ENCODE measurements around the gene DIS3.
"Not testable (repeated sequence)": the region's sequence is repeated elsewhere in the genome, so short reads cannot be mapped to it uniquely, and the experiment has no call there.

The DIS3 gene

DNA sequence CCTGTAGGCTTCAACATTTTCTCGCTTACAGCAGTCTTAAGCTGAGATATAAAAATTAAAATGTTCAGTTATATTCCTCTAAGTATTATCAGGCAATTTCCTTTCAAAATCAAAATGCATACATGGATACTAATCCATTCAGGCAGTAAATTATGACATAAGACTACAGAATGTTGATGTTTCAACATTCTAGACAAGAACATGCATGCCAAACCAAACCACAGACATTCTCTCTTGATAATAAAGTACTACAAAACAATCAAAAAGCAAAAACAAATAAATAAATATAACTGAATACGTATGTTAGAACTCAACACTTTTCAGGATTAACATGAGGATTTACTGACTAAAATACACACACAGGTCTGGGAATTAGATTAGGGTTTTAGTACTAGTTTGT, 7.7 kb downstream of the DIS3 start:
- Mint-ChIP-seq H3K4me3 (no peak overlapping the region), H3K4me1 (ENCODE audit: low read depth) (peaks cover 23% of the 10 kb centered on the region), H3K9me3 (ENCODE audit: low read depth) (no peaks in the 10 kb centered on the region), H3K27ac (no peak overlapping the region), H3K27me3 (no peaks in the 10 kb centered on the region), H3K36me3 (peaks cover 11% of the 10 kb centered on the region)

DNA sequence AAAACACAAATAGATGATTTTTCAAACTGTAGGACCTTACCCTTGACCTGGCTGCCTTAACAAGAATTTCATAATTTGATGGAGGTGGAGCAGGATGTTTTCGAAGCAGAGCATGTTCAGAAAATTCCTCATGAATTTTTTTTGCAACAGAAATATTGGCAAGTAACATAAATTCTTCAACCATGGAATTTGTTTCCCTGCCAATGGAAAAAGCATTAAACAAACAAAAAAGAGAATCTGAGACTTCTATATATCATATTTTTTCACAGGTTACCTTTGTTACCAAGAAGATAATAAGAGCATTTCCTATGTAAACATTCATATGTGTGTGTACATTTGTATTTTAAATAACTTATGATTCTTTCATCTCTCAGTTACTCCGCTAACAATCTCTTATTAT, 18.3 kb downstream of the DIS3 start:
- Mint-ChIP-seq H3K36me3 (peaks cover 21% of the 10 kb centered on the region), H3K27me3 (no peaks in the 10 kb centered on the region), H3K4me3 (no peak overlapping the region), H3K4me1 (ENCODE audit: low read depth) (peaks cover 1% of the 10 kb centered on the region), H3K27ac (no peak overlapping the region), H3K9me3 (ENCODE audit: low read depth) (no peaks in the 10 kb centered on the region)

DNA sequence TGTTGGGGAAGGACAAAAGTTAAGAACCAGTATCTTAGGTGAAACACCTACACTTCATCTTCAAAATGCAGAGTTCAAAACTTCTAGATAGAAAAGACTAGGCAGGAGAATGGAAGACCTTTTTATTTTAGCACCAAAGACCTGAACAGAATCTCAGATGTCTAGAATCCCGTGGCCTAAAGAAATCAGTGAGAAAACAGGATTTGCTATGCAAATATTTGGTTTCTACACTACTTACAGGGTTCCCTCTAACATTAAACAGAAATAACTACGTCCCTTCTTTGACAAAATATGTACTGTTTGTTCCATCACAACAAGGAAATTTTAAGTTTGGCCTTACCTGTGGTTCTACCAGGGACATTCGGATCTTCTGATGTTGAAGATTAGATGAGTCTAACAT, 21.5 kb downstream of the DIS3 start:
- Mint-ChIP-seq H3K4me3 (no peak overlapping the region), H3K9me3 (ENCODE audit: low read depth) (no peaks in the 10 kb centered on the region), H3K27ac (no peak overlapping the region), H3K27me3 (no peaks in the 10 kb centered on the region), H3K36me3 (peaks cover 16% of the 10 kb centered on the region), H3K4me1 (ENCODE audit: low read depth) (peaks cover 1% of the 10 kb centered on the region)

DNA sequence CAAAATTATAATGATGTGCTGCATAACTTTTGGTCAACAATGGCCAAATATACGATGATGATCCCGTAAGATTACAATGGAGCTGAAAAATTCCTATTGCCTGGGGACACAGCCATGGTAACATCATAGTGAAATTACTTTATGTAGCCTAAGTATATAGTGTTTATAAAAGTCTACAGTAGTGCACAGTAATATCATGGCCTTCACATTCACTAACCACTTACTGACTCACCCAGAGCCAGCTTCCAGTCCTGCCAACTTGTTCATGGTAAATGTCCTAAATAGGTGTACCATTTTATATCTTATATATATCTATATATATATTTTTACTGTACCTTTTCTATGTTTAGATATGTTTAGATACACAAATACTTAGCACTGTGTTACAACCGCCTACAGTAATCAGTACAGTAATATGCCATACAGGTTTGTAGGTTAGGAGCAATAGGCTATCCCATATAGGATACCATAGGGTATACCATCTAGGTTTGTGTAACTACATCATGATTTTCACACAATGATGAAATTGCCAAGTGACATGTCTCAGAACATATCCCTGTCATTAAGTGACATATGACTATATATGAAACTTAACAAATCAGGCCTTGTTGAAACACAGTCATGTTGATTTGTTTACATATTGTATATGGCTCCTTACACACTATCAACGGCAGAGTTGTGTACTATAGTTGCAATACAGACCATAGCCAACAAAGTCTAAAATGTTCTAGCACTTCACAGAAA, 23.7 kb downstream of the DIS3 start:
- Mint-ChIP-seq H3K4me3 (no peak overlapping the region), H3K9me3 (ENCODE audit: low read depth) (no peaks in the 10 kb centered on the region), H3K27ac (no peak overlapping the region), H3K27me3 (no peaks in the 10 kb centered on the region), H3K4me1 (ENCODE audit: low read depth) (peaks cover 1% of the 10 kb centered on the region), H3K36me3 (peaks cover 22% of the 10 kb centered on the region)

DNA sequence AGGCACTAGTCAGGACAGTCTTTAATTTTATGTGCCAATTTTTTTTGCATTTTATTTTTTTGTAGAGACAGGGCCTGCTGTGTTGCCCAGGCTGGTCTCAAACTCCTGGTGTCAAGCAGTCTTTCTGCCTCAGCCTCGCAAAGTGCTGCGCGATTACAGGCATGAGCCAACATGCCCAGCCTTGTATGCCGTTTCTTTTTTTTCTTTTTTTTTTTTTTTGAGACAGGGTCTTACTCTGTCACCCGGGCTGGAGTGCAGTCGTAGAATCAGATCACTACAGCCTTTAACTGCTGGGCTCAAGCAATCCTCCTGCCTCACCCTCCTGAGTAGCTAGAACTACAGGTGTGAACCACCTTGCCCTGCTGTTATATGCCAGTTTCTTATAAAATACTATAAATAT, 27.6 kb downstream of the DIS3 start:
- H3K36me3 Mint-ChIP-seq: peaks cover 27% of the 10 kb centered on the region
- peaks cover 7% of the 10 kb centered on the region for H3K4me1 Mint-ChIP-seq (ENCODE audit: low read depth)
- H3K4me3 Mint-ChIP-seq: no peak overlapping the region
- H3K9me3 Mint-ChIP-seq (ENCODE audit: low read depth): no peaks in the 10 kb centered on the region
- H3K27me3 Mint-ChIP-seq: no peaks in the 10 kb centered on the region
- no peak overlapping the region for H3K27ac Mint-ChIP-seq

DNA sequence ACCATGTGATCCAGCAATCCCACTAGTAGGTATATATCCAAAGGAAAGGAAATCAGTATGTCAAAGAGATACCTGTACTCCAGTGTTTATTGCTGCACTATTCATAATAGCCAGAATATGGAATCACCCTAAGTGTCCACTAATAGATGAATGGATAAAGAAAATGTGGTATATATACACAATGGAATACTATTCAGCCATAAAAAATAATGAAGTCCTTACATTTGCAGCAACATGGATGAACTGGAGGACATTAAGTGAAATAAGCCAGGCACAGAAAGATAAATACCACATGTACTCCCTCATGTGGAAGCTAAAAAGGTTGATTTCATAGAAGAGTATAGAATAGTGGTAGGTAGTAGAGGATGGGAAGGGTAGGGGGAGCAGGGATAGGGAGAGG, 30.5 kb downstream of the DIS3 start:
- Mint-ChIP-seq H3K27me3 (no peaks in the 10 kb centered on the region), H3K36me3 (peaks cover 25% of the 10 kb centered on the region), H3K4me3 (no peak overlapping the region), H3K27ac (no peak overlapping the region), H3K9me3 (ENCODE audit: low read depth) (no peaks in the 10 kb centered on the region), H3K4me1 (ENCODE audit: low read depth) (peaks cover 11% of the 10 kb centered on the region)

DNA sequence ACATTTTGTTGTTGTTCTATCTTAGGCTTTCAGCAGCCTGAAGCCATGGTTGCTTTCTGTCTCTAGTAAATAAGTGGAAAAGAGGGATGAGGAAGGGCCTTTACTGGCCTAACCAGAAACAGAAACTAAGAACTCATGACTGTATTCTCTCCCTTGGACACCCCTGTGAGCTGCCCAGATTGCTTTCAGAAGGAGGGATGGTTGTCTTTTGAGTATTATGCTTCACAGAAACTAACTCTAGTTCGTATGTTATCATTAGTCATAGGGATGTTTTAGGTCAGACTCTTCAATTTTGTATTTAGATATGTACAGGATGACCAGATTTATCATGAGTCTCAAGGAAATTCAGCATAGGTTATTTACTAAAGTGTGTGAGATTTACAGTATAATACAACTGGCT, 36.4 kb downstream of the DIS3 start:
- peaks cover 7% of the 10 kb centered on the region for H3K4me1 Mint-ChIP-seq (ENCODE audit: low read depth)
- no peaks in the 10 kb centered on the region for H3K9me3 Mint-ChIP-seq (ENCODE audit: low read depth)
- H3K27ac Mint-ChIP-seq: no peak overlapping the region
- no peaks in the 10 kb centered on the region for H3K27me3 Mint-ChIP-seq
- peaks cover 5% of the 10 kb centered on the region for H3K36me3 Mint-ChIP-seq
- no peak overlapping the region for H3K4me3 Mint-ChIP-seq

DNA sequence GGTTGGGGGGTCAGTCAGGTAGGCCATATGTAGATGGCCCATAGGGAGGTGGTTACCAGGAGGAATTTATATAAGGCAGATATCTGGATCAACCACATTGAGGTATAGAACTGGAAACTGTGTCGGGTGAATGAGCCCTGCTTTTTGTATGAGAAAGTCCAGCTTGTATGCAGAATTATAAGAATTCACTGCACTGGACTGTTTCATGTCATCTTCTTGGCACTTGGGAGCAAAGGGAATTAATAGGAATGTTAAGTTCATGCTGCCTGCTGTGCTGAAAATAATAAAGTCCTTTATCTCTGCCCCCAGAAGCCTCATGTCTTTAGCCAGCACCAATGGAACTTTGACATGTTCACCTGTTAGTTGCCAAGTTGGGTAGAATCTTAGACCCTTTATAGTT, 41.7 kb downstream of the DIS3 start:
- no peaks in the 10 kb centered on the region for H3K27me3 Mint-ChIP-seq
- no peak overlapping the region for H3K27ac Mint-ChIP-seq
- H3K4me1 Mint-ChIP-seq (ENCODE audit: low read depth): no peaks in the 10 kb centered on the region
- no peak overlapping the region for H3K4me3 Mint-ChIP-seq
- H3K9me3 Mint-ChIP-seq (ENCODE audit: low read depth): no peaks in the 10 kb centered on the region
- H3K36me3 Mint-ChIP-seq: peaks cover 16% of the 10 kb centered on the region

DNA sequence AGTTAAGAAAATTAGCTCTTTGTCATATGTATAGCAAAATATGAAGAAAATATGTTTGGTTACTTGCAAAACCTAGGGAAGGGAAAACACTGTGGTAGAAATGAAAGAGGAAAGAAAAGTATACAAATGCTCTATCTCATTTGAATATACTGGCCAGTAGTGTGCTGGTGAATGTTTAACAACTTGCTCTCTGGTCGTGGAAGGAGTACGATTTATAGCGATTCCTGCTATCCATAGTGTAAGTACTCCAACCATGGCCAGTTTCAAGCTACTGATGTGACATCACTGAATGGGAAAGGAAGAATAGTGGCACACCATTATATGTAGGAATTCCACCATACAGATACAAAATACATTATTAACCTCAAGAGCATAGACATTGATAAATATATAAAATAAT, 44.7 kb downstream of the DIS3 start:
- H3K36me3 Mint-ChIP-seq: peaks cover 18% of the 10 kb centered on the region
- H3K9me3 Mint-ChIP-seq (ENCODE audit: low read depth): no peaks in the 10 kb centered on the region
- no peaks in the 10 kb centered on the region for H3K27me3 Mint-ChIP-seq
- no peak overlapping the region for H3K4me3 Mint-ChIP-seq
- H3K4me1 Mint-ChIP-seq (ENCODE audit: low read depth): no peaks in the 10 kb centered on the region
- no peak overlapping the region for H3K27ac Mint-ChIP-seq

DNA sequence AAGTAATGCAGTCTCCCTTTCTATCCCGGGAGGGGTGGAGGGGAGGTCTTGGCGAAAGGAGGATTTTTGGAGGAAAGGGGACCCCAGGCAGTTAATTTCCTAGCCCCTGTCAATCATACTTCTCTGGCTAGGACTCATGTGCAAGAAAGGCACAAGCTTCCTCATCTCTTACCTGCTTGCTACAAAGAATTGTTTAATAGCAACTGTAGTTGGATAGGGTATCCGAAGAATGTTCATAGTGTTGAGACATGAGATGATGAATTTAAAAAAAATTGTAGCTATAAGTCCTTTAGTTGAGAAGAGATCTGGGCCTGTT, 53.5 kb downstream of the DIS3 start:
- Mint-ChIP-seq H3K4me1 (ENCODE audit: low read depth) (peaks cover 40% of the 10 kb centered on the region), H3K9me3 (ENCODE audit: low read depth) (no peaks in the 10 kb centered on the region), H3K27ac (peak overlapping the region; percentile 76), H3K36me3 (peaks cover 7% of the 10 kb centered on the region), H3K4me3 (peak overlapping the region; percentile 98), H3K27me3 (no peaks in the 10 kb centered on the region)

DNA sequence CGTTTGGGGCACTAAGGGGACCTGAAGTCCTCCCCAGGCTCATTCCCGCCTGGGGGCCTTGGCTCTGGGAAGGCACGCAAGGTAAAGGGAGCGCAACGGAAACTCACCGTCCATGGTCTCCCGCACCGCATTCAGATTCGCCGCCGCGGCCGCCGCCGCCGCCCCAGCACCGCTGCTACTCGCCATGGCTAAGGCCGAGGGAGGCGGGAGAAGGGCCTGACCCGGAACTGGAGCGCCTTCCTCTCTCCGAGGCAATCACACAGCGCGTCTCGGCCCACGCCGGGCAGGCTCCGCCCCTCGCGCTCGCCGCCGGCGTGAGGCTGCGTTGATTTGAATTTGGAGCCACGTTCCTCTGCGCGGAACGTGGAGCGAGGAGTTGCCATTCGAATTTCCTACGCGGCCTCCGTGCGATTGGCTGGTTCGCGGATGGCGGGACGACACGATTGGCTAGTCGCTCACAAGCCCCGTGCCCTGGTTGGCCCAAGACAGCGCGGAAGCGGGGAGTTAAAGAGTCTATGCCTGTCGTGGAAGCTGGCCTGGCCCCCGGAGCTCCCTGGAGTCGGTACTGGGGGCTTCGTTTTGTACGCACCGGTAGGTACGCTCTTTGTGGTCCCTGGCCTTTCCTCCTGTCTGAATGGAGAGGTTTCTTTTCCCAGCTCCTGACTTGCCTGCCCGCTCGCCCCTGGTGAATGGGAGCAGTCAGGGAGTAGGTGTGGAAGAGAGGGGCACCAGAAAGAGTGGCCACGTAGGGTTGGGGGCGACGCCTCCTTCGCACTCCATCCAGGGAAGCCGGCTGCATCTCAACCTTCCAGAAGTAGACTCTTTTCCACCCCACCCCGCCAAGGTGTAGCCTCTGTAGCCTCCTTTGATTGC, 54.0 kb downstream of the DIS3 start, which contains the start of the genes BORA and MZT1:
Gene BORA (plus strand): TSS at position 507 of the 873 bp plus-strand sequence. CDS start 1,018 bp downstream, outside the sequence.
Gene MZT1 (minus strand): TSS at position 213 of the 873 bp plus-strand sequence. CDS start 27 bp downstream, at position 186.
- H3K27ac Mint-ChIP-seq: peak within 1 kb of the TSS; percentile 79
- peak within 1 kb of the TSS; percentile 98 for H3K4me3 Mint-ChIP-seq
- H3K36me3 Mint-ChIP-seq: peaks cover 8% of the 10 kb centered on the region
- no peaks in the 10 kb centered on the region for H3K9me3 Mint-ChIP-seq (ENCODE audit: low read depth)
- H3K27me3 Mint-ChIP-seq: no peaks in the 10 kb centered on the region
- peaks cover 43% of the 10 kb centered on the region for H3K4me1 Mint-ChIP-seq (ENCODE audit: low read depth)

DNA sequence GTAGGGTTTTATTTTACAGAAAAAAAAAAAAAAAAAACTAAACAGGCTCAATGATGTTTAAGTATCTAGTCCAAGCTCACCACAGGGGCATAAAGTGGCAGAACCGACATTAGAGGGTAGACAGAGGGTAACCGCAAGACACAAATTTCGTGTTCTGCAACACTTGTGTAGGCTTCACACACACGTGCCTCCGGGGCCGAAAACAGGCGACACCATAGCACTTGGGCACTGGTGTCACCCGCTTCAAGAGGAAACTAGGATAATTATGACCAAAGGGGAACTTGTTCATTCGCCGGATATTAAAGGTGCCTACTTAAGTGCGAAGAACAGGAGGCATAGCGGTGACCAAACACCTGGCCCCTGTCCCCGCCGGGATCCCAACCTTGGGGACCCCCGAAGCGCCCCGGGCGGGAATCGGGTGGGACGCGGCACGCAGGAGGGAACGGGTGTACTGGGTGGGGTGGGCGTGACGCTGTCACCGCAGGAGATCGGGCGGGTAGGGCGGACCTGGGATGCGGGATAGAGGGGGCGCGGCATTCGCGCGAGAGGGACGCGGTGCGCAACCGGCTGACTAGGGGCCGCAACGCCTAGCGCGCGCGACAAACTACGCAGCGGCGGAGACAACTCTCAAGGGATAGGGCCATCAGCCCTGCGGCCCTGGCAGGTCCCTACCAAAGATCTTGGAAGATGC, 54.8 kb downstream of the DIS3 start:
- Mint-ChIP-seq H3K36me3 (peaks cover 8% of the 10 kb centered on the region), H3K9me3 (ENCODE audit: low read depth) (no peaks in the 10 kb centered on the region), H3K27ac (peak overlapping the region; percentile 79), H3K27me3 (no peaks in the 10 kb centered on the region), H3K4me3 (peak overlapping the region; percentile 98), H3K4me1 (ENCODE audit: low read depth) (peaks cover 44% of the 10 kb centered on the region)

DNA sequence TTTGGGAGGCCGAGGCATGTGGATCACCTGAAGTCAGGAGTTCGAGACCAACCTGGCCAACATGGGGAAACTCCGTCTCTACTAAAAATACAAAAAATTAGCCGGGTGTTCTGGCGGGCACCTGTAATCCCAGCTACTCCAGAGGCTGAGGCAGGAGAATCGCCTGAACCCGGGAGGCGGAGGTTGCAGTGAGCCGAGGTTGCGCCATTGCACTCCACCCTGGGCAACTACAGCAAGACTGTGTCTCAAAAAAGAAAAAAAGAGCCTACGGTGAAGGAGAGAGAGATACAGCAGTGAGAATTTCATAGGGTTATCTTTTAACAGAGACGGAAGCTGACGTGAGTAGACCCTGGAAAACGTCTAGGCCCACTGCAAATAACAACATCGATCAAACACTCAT, 55.5 kb downstream of the DIS3 start:
- peaks cover 44% of the 10 kb centered on the region for H3K4me1 Mint-ChIP-seq (ENCODE audit: low read depth)
- not testable (repeated sequence) for H3K27me3 Mint-ChIP-seq, H3K27ac Mint-ChIP-seq

DNA sequence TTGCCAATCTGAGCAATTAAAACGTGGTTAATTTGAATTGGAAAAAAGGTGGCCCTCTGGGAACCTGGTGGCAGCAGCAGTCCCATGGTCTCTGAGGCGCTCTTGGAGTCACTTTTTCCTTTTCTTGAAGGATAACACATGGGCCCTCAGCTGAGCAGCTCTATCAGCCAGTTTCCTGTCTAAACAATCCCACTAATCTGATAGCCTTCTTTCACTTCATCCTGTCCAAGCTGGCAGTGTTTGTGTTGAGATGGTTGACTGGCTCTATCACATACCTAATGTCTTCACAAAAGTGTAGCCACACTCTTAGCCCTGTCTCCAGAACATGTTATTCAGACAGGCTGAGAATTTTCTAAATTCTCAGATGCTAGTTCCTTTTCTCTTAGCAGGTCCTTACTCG, 64.9 kb downstream of the DIS3 start:
- no peaks in the 10 kb centered on the region for H3K27me3 Mint-ChIP-seq
- peaks cover 4% of the 10 kb centered on the region for H3K9me3 Mint-ChIP-seq (ENCODE audit: low read depth)
- H3K36me3 Mint-ChIP-seq: peaks cover 54% of the 10 kb centered on the region
- H3K4me3 Mint-ChIP-seq: no peak overlapping the region
- H3K4me1 Mint-ChIP-seq (ENCODE audit: low read depth): peaks cover 15% of the 10 kb centered on the region
- H3K27ac Mint-ChIP-seq: no peak overlapping the region

More for the DNA sequence above, 55.5 kb downstream of the DIS3 start:
- H3K36me3 Mint-ChIP-seq; H3K9me3 Mint-ChIP-seq (ENCODE audit: low read depth): not testable (repeated sequence)
- peak overlapping the region; percentile 98 for H3K4me3 Mint-ChIP-seq
